NCI-H1105 (cell line): ENCODE data around the gene APOBEC3H.
"Not testable (repeated sequence)": the region's sequence is repeated elsewhere in the genome, so short reads cannot be mapped to it uniquely, and the experiment has no call there.

Experiments used
- DNase-seq: peaks from one replicate; lab custom pipeline; 2025; lab: John Stamatoyannopoulos, UW

The APOBEC3H gene

DNA sequence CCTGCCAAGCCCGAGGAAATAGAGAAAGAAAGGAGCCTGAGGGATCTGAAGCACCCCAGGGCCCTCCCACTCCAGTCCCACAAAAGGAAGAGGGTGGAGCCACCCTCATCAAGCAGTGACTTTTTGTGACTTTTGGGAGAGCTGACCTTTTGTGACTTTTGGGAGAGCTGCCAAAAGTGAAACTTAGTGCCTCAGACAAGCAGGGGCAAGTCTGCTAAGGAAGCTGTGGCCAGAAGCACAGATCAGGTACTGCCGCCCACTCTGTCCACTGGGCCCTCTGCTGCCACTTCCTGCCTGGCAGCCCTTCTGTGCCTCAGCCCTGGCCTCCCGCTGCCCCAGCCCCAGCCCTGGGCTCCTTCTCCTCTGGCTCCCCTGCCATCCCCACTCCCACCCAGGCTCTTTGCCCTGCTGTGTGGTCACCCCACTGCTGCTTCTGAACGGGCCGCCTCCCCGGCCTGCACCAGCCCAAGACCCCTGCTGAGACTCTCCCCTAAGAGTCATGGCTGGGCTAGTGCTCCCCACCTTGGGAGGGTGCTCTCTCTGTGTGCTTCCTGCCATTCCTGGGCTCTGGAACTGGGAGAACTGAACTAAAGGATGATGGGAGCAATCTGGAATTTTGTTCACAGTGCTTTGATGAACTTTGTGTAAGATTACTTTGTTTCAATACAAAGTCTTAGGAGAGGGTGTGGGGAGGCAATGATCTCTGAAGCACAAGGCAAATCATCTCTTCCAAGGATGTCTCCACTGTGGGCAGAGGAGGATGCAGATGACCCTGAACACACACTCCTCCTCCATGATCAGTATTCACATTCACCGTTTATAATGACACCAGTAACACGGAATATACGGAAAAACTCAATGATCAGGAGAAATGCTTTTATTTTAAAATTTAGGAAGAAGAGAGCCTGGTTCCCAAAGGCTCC is at the start of gene APOBEC3H:
TSS of gene APOBEC3H (plus strand) at position 147 of the 923 bp plus-strand sequence. CDS start 3,035 bp downstream, outside the sequence.
- DNase-seq, result peak; percentile 16

DNA sequence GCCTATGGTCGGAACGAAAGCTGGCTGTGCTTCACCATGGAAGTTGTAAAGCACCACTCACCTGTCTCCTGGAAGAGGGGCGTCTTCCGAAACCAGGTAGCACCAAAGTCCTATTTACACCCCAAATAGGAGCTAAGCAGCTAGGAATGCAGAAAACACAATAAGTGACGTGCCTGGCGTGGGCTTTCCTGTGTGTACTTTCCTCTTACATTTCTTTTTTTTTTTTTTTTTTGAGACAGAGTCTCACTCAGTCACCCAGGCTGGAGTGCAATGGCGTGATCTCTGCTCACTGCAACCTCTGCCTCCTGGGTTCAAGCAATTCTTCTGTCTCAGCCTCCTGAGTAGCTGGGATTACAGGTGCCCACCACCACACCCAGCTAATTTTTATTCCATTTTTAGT is 47.6 kb upstream of the APOBEC3H start:
- DNase-seq, result not testable (repeated sequence)

DNA sequence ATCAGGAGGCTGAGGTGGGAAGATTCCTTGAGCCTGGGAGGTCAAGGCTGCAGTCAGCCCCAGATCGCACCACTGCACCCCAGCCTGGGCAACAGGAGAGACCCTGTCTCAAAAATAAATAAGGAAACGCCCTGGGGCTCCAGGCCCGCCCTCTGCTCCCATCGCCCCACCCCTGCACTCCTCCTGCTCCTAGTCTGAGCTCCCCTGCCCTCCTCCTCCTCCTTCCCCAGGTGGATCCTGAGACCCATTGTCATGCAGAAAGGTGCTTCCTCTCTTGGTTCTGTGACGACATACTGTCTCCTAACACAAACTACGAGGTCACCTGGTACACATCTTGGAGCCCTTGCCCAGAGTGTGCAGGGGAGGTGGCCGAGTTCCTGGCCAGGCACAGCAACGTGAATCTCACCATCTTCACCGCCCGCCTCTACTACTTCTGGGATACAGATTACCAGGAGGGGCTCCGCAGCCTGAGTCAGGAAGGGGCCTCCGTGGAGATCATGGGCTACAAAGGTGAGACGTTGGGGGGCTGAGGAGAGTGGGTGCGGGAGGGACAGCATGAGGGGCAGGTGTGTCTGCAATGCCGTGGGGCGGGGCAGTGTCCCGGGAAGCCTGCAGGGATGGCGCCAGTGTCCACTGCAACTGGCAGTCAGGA is 45.1 kb upstream of the APOBEC3H start:
- DNase-seq, result not testable (repeated sequence)

DNA sequence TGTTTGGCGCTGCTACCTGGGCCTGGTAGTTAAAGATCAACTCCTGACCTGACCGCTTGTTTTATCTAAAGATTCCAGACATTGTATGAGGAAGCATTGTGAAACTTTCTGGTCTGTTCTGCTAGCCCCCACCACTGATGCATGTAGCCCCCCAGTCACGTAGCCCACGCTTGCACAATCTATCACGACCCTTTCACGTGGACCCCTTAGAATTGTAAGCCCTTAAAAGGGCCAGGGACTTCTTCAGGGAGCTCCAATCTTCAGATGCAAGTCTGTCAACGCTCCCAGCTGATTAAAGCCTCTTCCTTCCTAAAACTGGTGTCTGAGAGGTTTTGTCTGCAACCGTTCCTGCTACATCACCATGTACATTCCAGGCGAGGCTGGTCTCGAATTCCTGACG is 41.4 kb upstream of the APOBEC3H start:
- DNase-seq, result no peak

DNA sequence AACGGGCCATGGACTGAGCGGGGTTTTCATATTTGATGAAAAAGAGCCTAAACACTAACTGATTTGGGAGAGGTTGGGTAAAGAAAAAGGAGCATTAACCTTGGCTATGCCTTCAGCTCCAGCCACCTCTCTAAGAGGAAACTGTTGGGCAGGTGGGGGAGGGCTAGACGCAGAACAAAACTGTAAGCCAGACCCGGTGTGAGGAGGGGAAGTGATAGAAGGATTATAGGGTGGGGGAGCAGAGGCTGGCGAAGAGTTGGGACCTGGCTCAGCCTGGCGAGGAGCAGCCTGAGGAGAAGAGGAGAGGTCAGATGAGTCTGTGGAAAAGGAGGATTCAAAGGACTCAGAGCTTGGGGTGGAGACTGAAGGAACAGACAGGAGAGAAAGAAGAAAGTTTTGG is 35.8 kb upstream of the APOBEC3H start:
- DNase-seq, result not testable (repeated sequence)

DNA sequence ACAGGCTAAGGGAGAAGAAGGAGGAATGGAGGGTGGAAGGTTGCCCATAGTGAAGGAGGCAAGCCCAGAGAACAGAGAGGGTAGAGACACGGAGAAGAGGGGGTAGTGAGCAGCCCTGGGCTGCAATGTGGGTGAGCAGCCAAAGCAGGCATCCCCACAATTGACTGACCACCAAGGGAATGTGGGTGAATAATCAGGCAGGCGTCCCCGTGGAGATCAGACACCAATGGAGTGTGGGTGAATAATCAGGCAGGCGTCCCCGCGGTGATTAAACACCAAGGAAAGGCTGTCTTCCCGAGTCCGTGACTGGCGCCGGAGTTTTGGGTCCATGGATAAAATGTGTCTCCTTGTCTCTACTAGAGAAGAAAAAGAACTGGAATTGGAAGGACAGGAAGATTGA is 35.1 kb upstream of the APOBEC3H start:
- DNase-seq, result not testable (repeated sequence)

DNA sequence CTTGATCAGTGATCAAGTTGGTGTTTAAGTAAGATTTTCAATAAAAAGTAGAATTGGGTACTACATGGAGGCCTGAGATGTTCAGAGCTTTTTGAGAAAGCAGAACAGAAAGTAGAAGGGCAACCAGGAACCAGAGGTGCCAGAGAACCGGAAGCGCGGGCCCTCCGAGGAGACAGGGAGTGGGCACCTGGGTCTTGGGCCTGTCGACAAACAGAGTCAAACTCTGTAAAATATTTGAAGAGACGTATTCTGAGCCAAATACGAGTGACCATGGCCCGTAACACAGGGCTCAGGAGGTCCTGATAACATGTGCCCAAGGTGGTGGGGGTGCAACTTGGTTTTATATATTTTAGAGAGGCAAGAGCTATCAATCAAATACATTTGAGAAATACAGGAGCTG is 33.1 kb upstream of the APOBEC3H start:
- not testable (repeated sequence) for DNase-seq

DNA sequence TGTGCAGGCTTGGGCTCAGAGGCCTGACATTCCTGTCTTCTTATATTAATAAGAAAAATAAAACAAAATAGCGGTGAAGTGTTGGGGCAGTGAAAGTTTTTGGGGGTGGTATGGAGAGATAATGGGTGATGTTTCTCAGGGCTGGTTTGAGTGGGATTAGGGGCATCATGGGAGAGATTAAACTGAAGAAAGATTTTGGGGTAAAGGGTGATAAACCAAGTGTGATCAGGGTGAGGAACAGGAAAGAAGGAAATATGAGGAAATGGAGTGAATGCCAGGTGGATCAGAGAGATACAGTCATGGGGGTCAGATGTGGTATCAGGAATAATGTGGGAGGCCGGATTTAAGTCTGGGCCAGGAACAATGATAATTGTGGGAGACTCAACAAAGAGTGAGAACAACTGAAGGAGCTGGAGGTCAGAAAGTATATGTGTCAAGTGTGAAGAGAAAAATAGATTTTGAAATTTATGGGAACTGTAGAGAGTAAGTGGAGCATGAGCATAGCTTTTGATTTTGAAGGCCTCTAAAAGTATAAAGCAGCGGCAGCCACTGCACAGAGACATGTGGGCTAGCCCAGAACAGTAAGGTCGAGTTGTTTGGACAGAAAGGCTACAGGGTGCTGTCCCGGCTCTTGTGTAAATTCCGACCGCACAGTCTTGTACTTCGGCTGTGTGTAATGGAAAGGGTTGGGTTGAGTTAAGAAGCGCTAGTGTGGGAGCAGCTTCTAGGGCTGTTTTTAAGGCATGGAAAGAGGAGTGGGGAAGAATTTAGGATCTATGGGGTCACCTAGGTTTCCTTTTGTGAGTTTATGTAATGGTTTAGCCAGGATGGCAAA is 30.4 kb upstream of the APOBEC3H start:
- DNase-seq, result not testable (repeated sequence)

DNA sequence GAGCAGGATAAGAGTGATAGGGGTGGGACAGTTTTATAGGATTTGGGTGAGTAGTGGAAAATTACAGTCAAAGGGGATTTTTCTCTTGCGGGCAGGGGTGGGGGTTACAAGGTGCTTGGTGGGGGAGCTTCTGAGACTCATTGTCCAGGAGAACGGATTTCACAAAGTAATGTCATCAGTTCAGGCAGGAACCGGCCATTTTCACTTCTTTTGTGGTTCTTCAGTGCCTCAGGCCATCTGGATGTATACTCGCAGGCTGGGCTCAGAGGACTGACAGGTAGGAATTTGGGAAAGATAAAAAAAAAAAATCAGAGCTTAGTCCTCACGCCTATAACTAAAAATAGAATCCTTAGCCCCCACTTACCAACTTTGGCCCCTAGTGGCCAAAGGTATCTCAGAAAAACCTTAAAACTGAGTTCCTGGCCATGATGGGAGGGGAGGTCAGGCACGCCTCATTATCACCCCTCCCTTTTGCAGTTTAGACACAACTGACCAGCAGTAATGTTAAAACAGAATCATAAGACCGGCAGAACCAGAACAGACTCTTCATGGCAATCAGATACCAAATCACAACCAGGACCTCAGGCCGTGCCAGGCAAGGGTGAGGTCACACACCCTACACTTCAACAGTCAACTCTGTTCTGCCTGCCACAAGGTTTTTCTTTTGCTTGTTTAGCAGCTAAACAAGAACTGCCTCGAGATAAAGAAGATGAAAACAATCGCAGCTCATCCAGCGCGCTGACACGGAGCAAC is 28.8 kb upstream of the APOBEC3H start:
- DNase-seq, result no peak

DNA sequence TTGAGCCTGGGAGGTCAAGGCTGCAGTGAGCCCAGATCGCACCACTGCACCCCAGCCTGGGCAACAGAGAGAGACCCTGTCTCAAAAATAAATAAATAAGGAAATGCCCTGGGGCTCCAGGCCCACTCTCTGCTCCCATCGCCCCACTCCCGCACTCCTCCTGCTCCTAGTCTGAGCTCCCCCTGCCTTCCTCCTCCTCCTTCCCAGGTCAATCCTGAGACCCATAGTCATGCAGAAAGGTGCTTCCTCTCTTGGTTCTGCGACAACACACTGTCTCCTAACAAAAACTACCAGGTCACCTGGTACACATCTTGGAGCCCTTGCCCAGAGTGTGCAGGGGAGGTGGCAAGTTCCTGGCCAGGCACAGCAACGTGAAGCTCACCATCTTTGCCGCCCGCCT is 26.9 kb upstream of the APOBEC3H start:
- no peak for DNase-seq

DNA sequence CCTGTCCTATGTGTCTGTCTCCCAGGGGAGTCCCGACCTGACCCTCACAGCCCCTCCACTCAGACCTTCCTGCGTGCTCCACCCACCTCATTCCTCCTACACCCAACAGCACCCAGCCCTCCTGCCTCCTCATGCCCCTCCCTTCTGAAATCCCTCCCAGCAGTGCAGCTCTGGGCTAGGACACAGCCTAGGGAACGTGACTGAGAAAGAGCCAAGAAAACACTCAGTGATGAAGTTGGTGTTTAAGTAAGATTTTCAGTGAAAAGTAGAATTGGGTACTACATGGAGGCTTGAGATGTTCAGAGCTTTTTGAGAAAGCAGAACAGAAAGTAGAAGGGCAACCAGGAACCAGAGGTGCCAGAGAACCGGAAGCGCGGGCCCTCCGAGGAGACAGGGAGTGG is 24.5 kb upstream of the APOBEC3H start:
- not testable (repeated sequence) for DNase-seq

DNA sequence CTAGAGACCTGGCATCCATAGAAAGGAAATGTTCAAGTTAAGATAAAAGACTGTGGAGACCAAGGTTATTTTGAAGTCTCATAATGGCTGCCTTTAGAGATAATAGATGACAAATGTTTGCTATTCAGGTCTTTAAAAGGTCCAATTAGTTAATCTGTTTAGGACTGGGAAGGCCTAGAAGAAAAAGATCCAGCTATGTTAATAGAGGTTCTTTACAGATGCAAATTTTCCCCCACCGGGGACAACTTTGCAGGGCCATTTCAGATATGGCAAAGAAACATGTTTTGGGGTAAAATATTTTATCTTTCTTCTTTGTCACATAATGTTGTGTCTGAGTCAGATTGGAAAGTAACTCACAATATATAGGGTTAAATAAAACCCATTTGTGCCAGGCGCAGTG is 23.1 kb upstream of the APOBEC3H start:
- no peak for DNase-seq

DNA sequence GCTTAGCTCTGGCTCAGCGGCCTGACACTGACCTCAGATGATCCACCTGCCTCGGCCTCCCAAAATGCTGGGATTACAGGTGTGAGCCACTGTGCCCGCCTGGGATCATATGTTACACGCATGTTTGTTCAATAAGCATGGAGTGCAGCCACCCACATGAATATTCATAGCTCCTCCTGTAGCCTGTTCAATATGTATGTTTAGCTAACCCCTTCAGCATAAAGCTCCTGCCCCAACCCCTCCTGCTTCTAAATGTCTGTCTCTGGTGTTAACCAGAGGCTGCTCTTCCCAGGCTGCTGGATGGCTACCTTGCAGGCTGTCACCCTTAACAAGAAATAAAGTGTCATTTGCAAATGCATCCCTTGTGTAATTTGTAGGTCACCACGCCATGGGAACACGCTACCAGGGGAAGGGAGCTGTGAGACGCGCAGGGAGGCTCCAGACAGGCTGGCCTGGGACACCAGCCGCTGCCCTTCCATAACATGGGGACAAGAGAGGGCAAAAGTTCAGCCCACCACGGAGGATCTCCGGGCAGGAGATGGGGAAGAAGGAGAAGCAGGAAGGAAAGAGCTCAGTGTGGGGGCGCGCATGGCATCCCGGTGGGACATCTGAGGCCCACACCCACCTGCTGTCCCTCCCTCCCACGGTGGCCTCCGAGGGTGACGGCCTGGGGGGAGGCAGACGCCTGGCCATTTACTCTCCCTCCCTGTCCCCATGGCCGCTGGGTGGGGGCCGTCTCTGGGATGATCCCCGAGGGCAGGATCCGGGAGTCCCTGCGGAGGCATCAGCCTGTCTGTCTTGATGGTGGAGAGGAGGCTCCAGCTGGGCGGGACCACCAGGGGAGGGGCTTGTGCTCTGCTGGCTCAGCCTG is 20.7 kb upstream of the APOBEC3H start:
- DNase-seq, result not testable (repeated sequence)

DNA sequence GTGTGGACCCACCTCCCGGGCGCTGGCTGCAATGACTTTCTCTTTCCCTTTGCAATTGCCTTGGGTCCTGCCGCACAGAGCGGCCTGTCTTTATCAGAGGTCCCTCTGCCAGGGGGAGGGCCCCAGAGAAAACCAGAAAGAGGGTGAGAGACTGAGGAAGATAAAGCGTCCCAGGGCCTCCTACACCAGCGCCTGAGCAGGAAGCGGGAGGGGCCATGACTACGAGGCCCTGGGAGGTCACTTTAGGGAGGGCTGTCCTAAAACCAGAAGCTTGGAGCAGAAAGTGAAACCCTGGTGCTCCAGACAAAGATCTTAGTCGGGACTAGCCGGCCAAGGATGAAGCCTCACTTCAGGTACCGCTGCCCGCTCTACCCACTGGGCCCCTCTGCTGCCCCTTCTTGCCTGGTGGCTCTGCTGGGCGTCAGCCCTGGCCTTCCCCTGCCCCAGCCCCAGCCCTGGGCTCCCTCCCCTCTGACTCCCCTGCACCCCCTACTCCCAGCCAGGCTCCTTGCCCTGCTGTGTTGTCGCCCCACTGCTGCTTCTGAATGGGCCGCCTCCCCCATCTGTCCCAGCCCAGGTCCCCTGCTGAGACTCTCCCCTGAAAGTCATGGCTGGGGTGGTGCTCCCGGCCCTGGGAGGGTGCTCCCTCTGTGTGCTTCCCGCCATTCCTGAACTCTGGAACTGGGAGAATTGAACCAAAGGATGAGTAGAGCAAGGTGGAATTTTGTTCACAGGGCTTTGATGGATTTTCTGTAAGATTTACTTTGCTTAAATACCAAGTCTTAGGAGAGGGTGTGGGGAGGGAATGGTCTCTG is 19.8 kb upstream of the APOBEC3H start, which contains the start of gene APOBEC3G:
TSS of gene APOBEC3G (plus strand) at position 250 of the 815 bp plus-strand sequence. CDS start at position 337, 87 bp downstream.
- not testable (repeated sequence) for DNase-seq

DNA sequence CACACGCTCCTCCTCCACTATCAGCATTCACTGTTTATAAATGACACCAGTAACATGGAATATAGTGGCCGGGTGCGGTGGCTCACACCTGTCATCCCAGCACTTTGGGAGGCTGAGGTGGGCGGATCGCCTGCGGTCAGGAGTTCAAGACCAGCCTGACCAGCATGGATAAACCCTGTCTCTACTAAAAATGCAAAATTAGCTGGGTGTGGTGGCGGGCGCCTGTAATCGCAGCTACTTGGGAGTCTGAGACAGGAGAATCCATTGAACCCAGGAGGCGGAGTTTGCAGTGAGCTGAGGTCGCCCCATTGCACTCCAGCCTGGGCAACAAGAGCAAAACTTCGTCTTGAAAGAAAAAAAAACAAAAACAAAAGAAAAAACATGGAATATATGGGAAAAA is 19.1 kb upstream of the APOBEC3H start:
- DNase-seq, result not testable (repeated sequence)

DNA sequence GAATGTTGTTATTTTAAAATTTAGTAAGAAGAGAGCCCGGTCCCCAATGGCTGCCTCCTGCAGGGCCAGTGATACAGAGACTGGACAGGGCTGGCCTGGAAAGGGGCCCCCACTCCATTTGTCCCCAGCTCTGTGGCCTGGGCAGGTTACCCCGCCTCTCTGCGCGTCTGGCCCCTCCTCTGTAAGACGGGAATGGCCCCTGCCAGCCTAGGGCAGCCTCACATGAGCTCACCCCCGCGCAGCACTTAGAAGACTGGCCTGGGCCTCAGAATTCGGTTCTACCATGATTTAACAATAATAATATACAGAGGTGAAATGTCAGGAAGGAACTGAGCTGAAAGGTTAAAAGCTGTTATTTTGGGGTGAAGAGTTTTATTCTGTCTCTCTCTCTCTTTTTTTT is 18.7 kb upstream of the APOBEC3H start:
- no peak for DNase-seq

DNA sequence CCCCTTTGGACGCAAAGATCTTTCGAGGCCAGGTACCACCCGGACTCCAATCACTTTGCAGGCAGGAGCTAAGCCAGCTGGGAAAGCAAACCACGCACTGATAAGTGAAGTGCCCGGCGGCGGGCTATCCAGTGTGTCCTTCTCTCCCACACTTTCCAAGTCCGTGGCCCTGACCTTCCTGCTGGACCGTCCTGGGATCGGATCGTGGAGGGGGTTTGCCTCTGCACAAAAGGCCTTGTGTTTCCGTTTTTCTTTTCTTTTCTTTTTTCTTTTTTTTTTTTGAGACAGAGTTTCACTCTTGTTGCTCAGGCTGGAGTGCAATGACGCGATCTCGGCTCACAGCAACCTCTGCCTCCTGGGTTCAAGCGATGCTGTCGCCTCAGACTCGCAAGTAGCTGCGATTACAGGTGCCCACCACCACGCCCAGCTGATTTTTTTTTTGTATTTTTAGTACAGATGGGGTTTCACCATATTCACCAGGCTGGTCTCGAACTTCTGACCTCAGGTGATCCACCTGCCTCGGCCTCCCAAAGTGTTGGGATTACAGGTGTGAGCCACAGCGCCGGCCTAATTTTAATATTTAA is 17.9 kb upstream of the APOBEC3H start:
- DNase-seq, result not testable (repeated sequence)

DNA sequence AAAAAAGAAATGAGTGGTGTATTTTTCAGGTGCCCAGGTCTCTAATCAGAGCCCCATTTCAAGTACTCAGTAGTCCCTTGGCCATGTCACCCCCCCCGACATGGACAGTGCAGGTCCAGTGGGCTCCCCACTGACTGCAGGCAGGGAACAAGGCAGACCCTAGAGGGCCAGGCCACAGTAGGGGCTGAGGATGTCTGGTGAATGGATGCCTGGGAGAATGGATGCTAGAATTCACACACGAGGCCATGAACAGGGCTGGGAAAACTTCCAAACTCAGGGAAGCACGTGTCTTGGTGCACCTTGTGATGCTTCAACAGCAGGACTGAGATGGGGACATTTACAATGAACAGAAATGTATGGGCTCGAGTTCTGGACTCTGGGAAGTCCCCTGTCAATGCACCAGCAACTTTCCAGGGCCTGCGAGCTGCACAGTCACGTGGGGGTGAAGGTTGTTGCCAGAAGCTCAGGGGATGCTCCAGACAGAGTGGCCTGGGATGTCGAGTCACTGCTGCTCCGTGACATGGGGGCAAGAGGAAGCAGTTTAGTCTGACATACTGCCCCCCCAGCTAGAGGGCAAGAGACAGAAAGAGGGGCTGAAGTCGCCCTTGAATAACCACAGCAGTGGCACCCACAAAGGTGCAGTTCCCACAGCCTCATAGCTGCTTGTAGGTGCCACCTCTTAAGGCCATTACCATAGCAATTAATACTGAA is 16.8 kb upstream of the APOBEC3H start:
- no peak for DNase-seq
